HG02623 (cell line): Measurements from ENCODE around the gene MAFG.

ENCODE experiments used
- ATAC-seq: cut with Tn5 transposase; IDR thresholded peaks from one replicate; pipeline ENCODE4 v1.9.1; 2021; ENCODE audit warnings: moderate library complexity; ENCODE audit not compliant: unreplicated experiment

MAFG gene

DNA sequence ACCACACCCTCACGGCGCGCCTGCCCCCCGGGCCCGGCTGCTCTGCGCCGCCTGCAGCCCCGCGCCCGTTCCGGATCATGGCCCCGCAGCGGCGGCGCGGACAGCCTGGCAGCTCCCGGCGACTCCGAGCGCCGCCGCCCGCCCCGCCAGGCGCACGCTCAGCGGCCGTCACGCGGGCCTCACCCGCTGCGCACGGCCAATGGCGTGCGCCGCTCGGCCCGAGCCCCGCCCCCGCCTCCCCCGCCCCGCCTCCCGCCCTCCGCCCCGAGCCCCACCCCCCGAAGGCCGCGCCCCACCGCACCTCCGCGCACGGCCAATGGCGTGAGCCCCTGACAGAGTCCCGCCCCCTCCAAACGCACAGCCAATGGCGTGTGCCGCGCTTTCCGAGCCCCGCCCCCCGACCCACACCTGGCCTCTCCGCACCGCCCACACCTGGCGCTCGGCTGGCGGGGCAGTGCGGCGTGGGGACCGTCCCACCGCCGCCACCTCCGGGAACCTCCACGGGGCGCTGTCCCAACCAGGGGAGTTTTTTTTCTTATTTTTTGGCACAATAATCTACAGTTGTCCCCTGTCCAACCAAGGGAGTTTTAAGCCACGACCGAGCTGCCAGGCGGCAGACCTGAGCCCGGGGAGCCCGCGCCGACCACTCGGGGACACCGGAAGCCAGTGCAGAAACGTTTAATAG, 16.1 kb downstream of the MAFG start, which contains the start of gene PCYT2:
Gene PCYT2 (minus strand): TSS at position 123 of the 685 bp plus-strand sequence. CDS start 44 bp downstream, at position 79.
- ATAC-seq, result peak; percentile 71

DNA sequence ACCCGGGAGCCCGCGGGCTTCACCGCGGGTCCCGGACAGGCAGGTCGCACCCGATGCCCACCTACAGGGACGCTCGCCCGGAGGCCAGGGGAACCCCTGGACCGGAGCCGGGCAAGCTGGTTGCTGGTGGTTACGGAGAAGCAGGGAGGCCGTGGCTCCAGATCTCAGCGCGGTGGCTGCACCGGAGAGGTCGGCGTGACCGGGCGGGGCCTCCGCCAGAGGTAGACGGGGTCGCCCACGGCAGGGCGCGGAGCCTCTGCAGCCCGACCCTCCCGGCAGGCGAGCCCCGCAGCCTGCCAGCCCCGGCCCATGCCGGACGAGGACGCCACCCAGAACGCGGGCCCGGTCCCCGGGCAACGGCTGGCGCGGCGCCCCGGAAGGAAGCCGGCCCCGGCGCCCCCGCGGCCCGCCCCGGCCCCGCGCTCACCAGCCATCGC, 16.7 kb downstream of the MAFG start:
- peak; percentile 15 for ATAC-seq

- no peak for ATAC-seq
Observed at GRCh38 chr17:81909966-81910839, 17.3 kb downstream of the MAFG start.

DNA sequence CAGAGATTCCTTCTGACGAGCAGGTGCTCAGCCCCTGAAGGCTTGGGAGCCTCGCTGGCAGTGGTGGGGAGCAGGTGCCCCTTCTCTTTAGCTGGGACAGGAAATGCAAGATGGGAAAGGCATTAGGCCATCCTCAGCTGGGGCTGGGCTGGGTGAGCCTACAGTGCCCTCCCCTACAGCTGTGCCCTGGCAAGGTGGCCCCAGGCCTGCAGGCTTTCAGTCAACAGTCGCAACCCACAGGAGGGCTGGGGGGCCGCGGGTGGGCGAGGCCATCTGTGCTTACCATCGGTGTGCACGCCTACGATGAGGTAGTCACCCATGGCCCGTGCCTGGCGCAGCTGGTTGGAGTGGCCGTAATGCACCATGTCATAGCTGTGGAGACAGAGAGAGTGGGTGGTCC, 18.3 kb downstream of the MAFG start:
- no peak for ATAC-seq

GRCh38 chr17:81908793-81909192, 18.7 kb downstream of the MAFG start:
- no peak for ATAC-seq

DNA sequence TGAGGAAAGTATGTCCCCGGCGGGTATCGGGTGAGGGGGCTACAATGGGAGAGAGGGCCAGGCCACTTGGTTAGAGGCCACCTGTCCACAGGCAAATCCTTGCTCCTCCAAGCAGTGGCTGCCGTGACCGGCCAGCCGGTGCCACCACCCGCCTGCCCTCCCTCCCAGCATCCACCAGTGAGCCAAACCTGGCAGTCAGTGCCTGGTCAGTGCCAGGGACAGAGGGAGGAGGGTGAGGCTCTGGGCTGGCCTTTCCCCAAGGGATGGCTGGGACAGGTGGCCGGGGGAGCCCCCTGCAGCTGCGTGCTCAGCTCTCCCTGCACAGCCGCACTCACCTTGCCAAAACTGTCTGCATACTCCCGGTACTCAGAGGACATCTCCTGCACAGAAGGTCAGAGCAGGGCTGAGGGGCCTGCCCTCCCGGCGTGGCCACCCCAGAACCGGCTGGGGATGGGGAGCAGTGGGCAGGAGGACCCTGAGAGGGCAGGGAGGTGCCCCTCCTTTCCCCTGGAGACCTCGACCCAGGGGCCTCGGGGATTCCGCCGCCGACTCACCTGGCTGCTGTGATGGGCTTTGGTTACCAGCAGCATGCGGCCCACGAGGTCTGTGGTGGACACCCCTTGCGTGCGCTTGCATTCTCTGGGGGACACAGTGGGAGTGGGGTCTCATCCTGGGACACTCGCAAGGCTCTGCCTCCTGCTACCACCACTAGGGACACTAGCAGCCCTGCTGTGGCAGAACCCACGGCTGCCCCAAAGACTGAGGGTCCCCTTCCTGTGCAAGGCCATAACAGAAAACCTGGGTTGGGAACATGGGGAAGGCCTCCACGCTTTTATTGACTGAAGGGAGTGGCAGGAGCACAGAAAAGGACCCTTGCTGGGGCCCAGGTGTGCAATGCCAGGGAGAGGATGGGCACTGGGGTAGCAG, 20.1 kb downstream of the MAFG start:
- ATAC-seq, result no peak

- no peak for ATAC-seq
Observed at GRCh38 chr17:81906476-81907218, 20.9 kb downstream of the MAFG start.

GRCh38 chr17:81905993-81906392, 21.5 kb downstream of the MAFG start:
- no peak for ATAC-seq

DNA sequence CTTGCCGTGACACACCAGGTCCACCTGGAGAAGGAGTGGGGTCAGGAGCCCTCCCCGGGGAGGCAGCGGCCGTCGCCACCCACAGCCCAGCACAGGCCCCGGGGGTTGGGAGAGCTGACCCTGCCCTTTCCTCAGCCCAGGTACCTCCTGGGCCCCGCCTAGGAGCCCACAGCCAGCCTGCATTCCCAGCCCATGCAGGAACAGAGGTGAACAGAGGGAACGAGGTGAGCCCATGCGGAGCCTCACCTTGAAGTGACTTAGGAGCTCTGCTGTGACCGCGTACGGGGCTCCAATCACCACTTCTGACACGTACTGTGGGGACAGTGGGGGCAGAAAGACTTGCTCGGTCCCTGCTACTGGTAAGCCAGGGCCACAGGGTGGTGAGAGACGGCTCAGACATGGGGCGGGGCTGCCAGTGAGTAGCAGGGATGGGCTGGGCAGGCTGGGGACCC, 22.1 kb downstream of the MAFG start:
- ATAC-seq, result no peak

- ATAC-seq, result no peak
Observed at GRCh38 chr17:81904600-81905423, 22.7 kb downstream of the MAFG start.

- ATAC-seq, result no peak
Observed at GRCh38 chr17:81903896-81904599, 23.5 kb downstream of the MAFG start.

DNA sequence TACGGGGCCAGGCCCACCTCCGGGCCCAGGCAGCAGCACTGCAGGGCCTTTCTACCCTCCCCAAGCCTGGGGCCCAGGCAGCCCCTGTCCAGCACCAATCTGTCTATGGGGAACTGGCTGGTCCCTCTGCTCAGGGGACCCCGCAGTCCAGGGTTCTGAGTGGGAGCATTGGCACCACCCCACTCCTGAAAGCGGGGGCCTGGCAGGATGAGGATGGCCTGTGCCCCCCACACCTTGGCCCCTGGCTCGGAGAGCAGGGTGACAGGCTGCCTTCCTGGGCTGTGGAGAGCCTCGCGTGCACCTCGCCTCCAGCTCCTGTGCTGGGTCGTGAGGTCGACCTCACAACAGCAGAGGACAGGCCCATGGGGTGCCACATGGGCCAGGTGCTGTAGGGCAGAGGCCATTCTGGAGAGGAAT, 24.1 kb downstream of the MAFG start:
- ATAC-seq, result no peak

DNA sequence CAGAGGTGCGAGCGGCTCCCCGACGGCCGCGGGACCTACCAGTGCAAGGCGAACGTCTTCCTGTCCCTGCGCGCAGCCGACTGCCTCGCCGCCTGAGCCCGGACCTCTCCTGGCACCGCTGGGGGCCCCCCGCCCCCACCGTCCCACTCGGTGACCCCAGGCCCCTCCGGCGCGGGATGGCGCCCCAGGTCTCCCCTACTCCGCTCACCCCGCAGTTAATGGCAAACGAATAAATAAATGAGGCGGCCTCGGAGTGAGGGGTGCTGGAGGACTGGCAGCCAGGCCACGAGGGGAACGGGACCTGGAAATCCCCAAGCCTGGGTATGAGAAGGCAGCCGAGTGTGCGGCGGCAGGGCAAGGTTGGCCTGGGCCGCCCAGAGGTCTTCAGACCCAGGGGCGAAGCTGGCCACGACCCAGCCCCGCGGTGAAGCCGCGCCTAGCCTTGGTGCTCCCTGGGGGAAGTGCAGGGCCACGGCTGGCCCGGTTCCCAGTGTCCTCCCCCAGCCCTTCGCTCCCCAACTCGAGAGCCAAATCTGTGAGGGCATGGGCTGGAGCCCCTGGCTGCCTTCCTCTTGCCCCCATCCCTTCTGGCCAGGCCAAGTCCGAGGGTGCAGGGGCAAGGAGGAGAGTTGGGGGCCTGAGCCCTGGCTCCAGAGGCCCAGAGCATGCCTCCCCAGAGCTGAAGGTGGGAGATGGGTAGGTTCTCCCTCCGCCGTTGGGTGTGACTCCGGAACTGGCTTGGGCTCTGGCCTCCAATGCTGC, 24.7 kb downstream of the MAFG start:
- no peak for ATAC-seq

- no peak for ATAC-seq
Observed at GRCh38 chr17:81902023-81902652, 25.4 kb downstream of the MAFG start, which contains the start of gene NPB. Gene NPB, plus strand, starts transcription at chr17:81902238. Its CDS starts 40 bp downstream, at chr17:81902278.

GRCh38 chr17:81901167-81902022, 26.1 kb downstream of the MAFG start:
- ATAC-seq, result no peak

- ATAC-seq, result no peak
Observed at GRCh38 chr17:81900181-81900820, 27.2 kb downstream of the MAFG start.
